GM12892 (cell line): Measurements from ENCODE around the gene MON2.

Experiments used
- POLR2A ChIP-seq: IDR thresholded peaks from 2 replicates; pipeline ENCODE4 v1.6.1; 2011; ENCODE audit warnings: low read depth, low read length, control low read depth
- POLR2AphosphoS5 ChIP-seq: IDR thresholded peaks from 2 replicates; pipeline ENCODE4 v1.6.1; 2011; ENCODE audit warnings: low read depth, low read length, control low read depth
- TAF1 ChIP-seq: IDR thresholded peaks from 2 replicates; pipeline ENCODE4 v1.6.1; 2011; ENCODE audit warnings: low read depth, mild to moderate bottlenecking, control low read depth, low read length, borderline replicate concordance

DNA sequence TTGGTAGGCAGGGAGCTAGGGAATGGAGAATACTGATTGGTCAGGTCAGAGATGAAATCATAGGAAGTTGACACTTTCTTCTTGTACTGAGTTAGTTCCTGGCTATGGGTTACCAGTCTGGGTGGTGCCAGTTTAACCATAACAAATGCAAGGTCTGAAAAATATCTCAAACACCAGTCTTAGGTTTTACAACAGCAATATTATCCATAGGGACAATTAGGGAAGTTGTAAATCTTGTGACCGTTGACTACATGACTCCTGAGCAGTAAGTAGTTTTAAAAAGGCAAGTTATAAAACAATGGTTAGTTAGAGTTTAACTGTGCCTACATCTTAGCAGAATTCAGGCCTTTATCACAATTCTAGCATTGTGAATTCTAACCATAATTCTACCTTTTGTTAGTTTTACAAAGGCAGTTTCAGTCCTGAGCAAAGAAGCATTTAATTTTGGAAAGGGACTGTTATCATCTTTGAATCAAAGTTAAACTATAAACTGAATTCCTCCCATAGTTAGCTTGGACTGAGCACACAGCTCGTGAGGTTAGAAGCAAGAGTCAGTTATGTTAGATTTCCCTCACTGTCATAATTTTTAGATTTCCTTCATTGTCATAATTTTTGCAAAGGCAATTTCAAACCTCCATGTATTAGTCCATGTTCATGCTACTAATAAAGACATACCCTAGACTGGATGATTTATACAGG lies 19.7 kb upstream of the MON2 start:
- TF ChIP-seq POLR2AphosphoS5 (no peak), POLR2A (no peak), TAF1 (no peak)
